Neural cell (in vitro differentiated cells): ENCODE data around the gene ANXA5.

ENCODE experiments used
- EP300 ChIP-seq: fragments of 450-650 bp; conservative IDR thresholded peaks from 2 replicates; pipeline ENCODE4 v1.6.1; 2014; ENCODE audit warnings: antibody characterized with exemption, mild to moderate bottlenecking, moderate library complexity; ENCODE audit not compliant: poor library complexity, severe bottlenecking
- POLR2AphosphoS5 ChIP-seq: IDR thresholded peaks from 2 replicates; pipeline ENCODE4 v1.6.1; 2012
- RAD21 ChIP-seq: fragments of 450-650 bp; conservative IDR thresholded peaks from 2 replicates; pipeline ENCODE4 v1.6.1; 2014; ENCODE audit warnings: antibody characterized with exemption, mild to moderate bottlenecking, moderate library complexity
- TF ChIP-seq, protein P1 (sequence below): fragments of 450-650 bp; IDR thresholded peaks from 2 replicates; pipeline ENCODE4 v1.5.1; 2014; ENCODE audit warnings: antibody characterized with exemption, mild to moderate bottlenecking, moderate library complexity; ENCODE audit not compliant: poor library complexity, severe bottlenecking

DNA sequence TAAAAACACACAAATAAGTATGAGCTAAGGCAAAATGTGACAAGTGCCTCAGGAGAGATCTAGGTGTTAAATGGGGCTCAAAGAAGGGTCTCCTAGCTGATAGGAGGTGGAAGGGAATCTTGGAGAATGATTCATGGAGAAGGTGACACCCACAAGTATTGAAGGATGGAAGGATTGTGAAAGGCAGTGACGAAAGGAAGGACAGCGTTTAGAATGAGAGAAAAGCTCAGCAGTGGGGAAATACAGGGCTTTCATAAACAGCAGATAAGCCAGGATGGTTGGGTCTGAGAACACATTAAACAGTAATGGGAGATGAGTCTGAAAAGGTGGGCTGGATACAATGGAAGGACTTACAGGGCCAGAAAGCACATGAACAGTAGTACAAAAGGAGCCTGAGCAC lies 11.5 kb downstream of the ANXA5 start:
- TF ChIP-seq EP300 = no peak
- TF ChIP-seq, protein P1, sequence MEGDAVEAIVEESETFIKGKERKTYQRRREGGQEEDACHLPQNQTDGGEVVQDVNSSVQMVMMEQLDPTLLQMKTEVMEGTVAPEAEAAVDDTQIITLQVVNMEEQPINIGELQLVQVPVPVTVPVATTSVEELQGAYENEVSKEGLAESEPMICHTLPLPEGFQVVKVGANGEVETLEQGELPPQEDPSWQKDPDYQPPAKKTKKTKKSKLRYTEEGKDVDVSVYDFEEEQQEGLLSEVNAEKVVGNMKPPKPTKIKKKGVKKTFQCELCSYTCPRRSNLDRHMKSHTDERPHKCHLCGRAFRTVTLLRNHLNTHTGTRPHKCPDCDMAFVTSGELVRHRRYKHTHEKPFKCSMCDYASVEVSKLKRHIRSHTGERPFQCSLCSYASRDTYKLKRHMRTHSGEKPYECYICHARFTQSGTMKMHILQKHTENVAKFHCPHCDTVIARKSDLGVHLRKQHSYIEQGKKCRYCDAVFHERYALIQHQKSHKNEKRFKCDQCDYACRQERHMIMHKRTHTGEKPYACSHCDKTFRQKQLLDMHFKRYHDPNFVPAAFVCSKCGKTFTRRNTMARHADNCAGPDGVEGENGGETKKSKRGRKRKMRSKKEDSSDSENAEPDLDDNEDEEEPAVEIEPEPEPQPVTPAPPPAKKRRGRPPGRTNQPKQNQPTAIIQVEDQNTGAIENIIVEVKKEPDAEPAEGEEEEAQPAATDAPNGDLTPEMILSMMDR = no peak
- no peak for TF ChIP-seq POLR2AphosphoS5
- TF ChIP-seq RAD21 = no peak
